Lower lobe of right lung (tissue), 2 donors: ENCODE data around the gene AFG3L2. TPM values are rescaled to one million over a fixed set of nuclear protein-coding genes. Genes with fewer than 3 reads are reported as not detected.

Experiments
- ATAC-seq, 2 donors: fragments of 200-7000 bp; cut with Tn5 transposase; one replicate each; pipeline ENCODE4 v1.9.1; 2020 to 2022; ENCODE audit warnings: mild to moderate bottlenecking in 2 of 2, moderate library complexity in 2 of 2
- DNase-seq: peaks from one replicate; pipeline ENCODE4 v3.0.0-alpha.2; 2020
- H3K27ac ChIP-seq: fragments of 200-600 bp; one replicate; pipeline ENCODE4 v1.8.0; 2022
- H3K27me3 ChIP-seq: fragments of 200-600 bp; one replicate; pipeline ENCODE4 v1.8.0; 2022; ENCODE audit warnings: low read depth
- H3K36me3 ChIP-seq: fragments of 200-600 bp; one replicate; pipeline ENCODE4 v1.8.0; 2022; ENCODE audit warnings: mild to moderate bottlenecking
- H3K4me1 ChIP-seq: fragments of 200-600 bp; one replicate; pipeline ENCODE4 v1.8.0; 2022
- H3K4me3 ChIP-seq: fragments of 200-600 bp; one replicate; pipeline ENCODE4 v1.8.0; 2022; ENCODE audit warnings: mild to moderate bottlenecking
- H3K9me3 ChIP-seq: fragments of 200-600 bp; one replicate; pipeline ENCODE4 v1.8.0; 2022
- intact Hi-C: fragments of 100-400 bp; cut with DNase I; formaldehyde crosslinking; loops from one replicate; pipeline ENCODE4 v1.11.0; 2022
- long read RNA-seq: library from polyadenylated mRNA; unstranded; transcript quantifications from one replicate; pipeline ENCODE4 v2.0.0, GENCODE V29; 2021
- total RNA-seq: library from RNA; stranded (reverse); fragmentation: NEBNext Ultra II Directional; extraction: Animal tissue kit (Norgen Biotek cat#: 25700); gene quantifications from one replicate; pipeline ENCODE4 v1.2.1, GENCODE V29; 2021
- TF ChIP-seq, protein P1 (sequence below): fragments of 200-600 bp; IDR thresholded peaks from one replicate; pipeline ENCODE4 v1.8.0; 2022; ENCODE audit warnings: antibody characterized with exemption, mild to moderate bottlenecking
- donor health status: DM: no; HTN: yes; CAD: no; lungs with severe emphysema.

The AFG3L2 gene
- 31.1 TPM for total RNA-seq
- long read RNA-seq, transcript AFG3L2-201 (17 exons, 3,247 nt): major isoform, 86 of 109 reads
- long read RNA-seq, partial matches to known transcripts: 10 of 109 reads
- long read RNA-seq, other reads (novel, unspliced or antisense): 13 of 109 reads

DNA sequence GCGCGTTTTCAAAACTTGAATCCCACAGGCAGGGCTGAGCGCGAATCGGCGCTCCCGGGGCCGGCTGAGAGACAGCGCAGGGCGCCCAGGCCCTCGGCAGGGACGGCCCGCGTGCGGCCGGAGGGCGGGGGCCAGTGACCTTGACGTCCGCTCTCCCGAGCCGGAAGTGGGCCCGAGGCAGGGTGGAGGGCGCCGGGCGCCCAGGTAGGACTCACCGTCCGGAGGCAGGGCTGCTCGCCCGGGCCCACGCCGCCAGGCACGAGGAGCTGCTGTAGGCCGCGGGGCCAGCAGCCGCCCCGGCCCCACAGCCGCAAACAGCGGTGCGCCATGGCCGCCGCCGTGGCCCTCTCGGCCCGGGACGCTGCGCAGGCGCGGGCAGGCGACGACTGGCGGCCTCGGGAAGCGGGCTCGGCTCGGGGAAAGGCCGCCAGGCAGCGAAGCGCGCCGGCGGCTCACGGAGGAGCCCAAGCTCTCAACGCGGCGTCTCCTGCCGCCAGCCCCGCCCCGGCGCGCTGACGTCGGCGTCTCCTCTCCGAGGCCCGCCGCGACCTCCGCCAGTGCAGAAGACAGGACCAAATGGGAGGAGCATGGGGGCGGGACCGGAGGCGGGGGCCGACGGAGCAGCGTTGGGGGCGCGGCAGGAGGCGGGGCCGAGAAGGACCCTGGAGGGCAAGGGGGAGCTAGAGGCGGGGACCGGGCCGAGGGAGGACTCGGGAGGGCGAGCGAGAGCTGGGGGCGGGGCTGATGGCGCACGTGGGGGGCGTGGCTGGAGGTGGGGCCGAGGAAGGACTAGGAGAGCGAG lies at the start of gene AFG3L2:
Gene AFG3L2 (minus strand): TSS at position 474 of the 802 bp plus-strand sequence. CDS start 145 bp downstream, at position 329.
- H3K9me3 ChIP-seq: no peaks in the 10 kb centered on the region
- H3K27ac ChIP-seq: peak within 1 kb of the TSS; percentile 97
- peaks cover 50% of the 10 kb centered on the region for H3K4me1 ChIP-seq
- H3K27me3 ChIP-seq: no peaks in the 10 kb centered on the region
- intact Hi-C loops: no loop called here
- DNase-seq: peak; percentile 100
- TF ChIP-seq, protein P1, sequence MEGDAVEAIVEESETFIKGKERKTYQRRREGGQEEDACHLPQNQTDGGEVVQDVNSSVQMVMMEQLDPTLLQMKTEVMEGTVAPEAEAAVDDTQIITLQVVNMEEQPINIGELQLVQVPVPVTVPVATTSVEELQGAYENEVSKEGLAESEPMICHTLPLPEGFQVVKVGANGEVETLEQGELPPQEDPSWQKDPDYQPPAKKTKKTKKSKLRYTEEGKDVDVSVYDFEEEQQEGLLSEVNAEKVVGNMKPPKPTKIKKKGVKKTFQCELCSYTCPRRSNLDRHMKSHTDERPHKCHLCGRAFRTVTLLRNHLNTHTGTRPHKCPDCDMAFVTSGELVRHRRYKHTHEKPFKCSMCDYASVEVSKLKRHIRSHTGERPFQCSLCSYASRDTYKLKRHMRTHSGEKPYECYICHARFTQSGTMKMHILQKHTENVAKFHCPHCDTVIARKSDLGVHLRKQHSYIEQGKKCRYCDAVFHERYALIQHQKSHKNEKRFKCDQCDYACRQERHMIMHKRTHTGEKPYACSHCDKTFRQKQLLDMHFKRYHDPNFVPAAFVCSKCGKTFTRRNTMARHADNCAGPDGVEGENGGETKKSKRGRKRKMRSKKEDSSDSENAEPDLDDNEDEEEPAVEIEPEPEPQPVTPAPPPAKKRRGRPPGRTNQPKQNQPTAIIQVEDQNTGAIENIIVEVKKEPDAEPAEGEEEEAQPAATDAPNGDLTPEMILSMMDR: no peak
- no peaks in the 10 kb centered on the region for H3K36me3 ChIP-seq
- H3K4me3 ChIP-seq: peak within 1 kb of the TSS; percentile 77
- peak; percentile 97 for ATAC-seq

DNA sequence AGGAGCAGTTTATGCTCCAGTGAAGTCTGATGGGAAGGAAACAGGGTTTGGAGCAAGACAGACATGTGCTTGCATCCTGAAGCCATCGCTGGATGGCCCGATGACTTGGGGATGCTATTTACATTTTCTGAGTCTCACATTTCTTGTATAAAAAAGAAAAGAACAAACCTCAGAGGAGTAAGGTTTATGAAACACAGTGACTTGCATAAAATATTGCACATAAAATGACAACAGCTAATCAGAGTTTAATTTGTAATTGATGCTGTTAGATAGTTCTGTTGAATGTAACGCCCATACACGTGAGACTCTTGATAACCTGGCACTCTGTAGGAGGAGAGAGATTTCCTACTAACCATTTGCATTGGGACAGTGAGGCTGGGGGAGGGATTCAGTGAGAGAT lies 47.2 kb upstream of the AFG3L2 start:
- no peak overlapping the region for H3K27ac ChIP-seq

DNA sequence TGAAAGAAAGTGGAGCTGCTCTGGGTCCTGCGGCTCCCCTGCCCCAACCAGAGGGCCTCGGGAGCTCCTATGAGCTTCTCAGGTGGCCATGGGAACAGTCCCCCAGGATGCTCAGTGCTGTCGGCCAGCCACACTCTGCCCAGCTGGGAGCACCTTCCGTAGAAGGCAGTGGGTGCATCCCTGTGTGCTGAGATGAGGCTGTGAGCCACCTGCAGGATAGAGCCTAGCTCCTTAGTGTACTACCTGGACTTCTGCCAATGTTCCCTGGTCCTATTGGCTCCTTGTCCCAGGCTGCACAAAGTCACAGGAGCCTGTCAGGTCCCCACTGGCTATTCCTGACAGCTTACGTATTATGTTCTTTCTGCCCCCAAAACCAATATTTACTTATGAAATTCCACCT lies 46.8 kb upstream of the AFG3L2 start:
- ATAC-seq (no peak), DNase-seq (no peak)
- intact Hi-C loops: no loop called here
- H3K27ac ChIP-seq: no peak overlapping the region
- H3K36me3 ChIP-seq: no peaks in the 10 kb centered on the region
- no peak overlapping the region for H3K4me3 ChIP-seq
- TF ChIP-seq, protein P1: no peak
- H3K27me3 ChIP-seq: no peaks in the 10 kb centered on the region
- peaks cover 9% of the 10 kb centered on the region for H3K4me1 ChIP-seq
- no peaks in the 10 kb centered on the region for H3K9me3 ChIP-seq

More for the DNA sequence above, 47.2 kb upstream of the AFG3L2 start:
- intact Hi-C loops: no loop called here
- no peak for ATAC-seq
- Histone ChIP-seq H3K36me3 (peaks cover 1% of the 10 kb centered on the region), H3K27me3 (no peaks in the 10 kb centered on the region), H3K4me3 (no peak overlapping the region), H3K4me1 (peaks cover 9% of the 10 kb centered on the region), H3K9me3 (no peaks in the 10 kb centered on the region)
- DNase-seq: no peak
- TF ChIP-seq, protein P1: no peak

DNA sequence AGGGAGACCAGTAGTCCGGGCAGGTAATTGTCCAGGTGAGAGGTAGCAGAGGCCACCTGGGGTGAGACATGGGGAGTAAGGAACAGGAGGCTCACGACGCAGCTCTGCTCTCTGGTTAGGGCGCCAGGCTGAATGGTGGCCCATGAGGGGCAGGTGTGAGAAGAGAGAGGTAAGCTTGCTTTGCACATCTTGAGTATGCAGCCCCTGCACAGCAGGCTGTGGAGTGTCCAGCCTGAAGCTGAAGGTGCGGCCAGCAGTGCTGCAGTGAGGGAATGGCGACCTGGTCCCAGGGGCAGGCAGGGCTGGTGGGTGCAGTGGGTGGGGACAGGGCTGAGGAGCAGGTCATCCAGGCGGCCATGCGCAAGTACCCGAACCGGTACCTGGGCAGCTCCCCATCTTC lies 46.4 kb upstream of the AFG3L2 start:
- TF ChIP-seq, protein P1: no peak
- Histone ChIP-seq H3K27me3 (no peaks in the 10 kb centered on the region), H3K36me3 (no peaks in the 10 kb centered on the region), H3K4me1 (peaks cover 9% of the 10 kb centered on the region), H3K27ac (no peak overlapping the region), H3K9me3 (no peaks in the 10 kb centered on the region), H3K4me3 (no peak overlapping the region)
- intact Hi-C loops: no loop called here
- DNase-seq (no peak), ATAC-seq (no peak)

DNA sequence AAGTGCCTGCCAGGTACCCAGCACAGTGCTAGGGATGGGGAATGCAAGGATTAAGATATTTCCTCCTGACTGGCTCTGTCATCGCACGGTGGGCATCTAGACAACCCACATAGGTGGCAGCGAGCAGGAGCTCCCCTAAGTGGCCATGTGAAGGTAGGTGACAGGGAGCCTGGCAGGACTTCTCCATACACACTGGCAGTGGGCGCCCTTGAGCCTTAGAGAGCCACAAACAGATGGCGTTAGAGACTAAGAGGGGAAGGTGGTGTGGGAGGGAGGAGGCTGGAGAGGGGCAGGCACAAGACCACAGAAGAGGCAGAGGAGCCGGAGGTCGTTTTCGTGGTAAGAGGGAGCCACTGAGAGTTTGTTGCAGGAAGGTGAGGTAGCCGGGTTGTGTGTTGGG lies 45.9 kb upstream of the AFG3L2 start:
- no peaks in the 10 kb centered on the region for H3K36me3 ChIP-seq
- TF ChIP-seq, protein P1: no peak
- peaks cover 9% of the 10 kb centered on the region for H3K4me1 ChIP-seq
- DNase-seq (no peak), ATAC-seq (no peak)
- H3K27me3 ChIP-seq: no peaks in the 10 kb centered on the region
- H3K9me3 ChIP-seq: no peaks in the 10 kb centered on the region
- H3K4me3 ChIP-seq: no peak overlapping the region
- intact Hi-C loops: no loop called here
- no peak overlapping the region for H3K27ac ChIP-seq
